ENCODE measurements around the gene C13orf46. TPM values are rescaled to one million over a fixed set of nuclear protein-coding genes. Genes with fewer than 3 reads are reported as not detected.

The C13orf46 gene
- total and polyA plus RNA-seq, 2 of the 8 experiments (the other 6 are each of a cell fraction or from before 2014, with no cell fraction given) = 0.23 to 0.28 TPM

- H3K14ac ChIP-seq (ENCODE audit: insufficient read length) = no peak overlapping the region
- no peak overlapping the region for H3K9ac ChIP-seq (replicated peaks in 1 of 4; ENCODE audit: extremely low read depth in 1 of 4, low read depth in 3 of 4, low read length in 3 of 4)
- no peak overlapping the region for H2BK12ac ChIP-seq (ENCODE audit: low read depth, low read length)
- no peaks in the 10 kb centered on the region for H3K36me3 ChIP-seq (ENCODE audit: control insufficient read depth in 2 of 4, insufficient read depth in 4 of 4, low read length in 3 of 4)
- no peak overlapping the region for H3K27ac ChIP-seq (ENCODE audit: low read depth, low read length)
- H4K5ac ChIP-seq (ENCODE audit: insufficient read length, low read depth, low read length) = no peak overlapping the region
- H3K4me1 ChIP-seq (replicated peaks in 1 of 4; ENCODE audit: control insufficient read depth in 3 of 4, insufficient read depth in 4 of 4, low read length in 3 of 4) = peaks cover 0 to 2% (median 0%) of the 10 kb centered on the region in 4 experiments; a peak in 1 of 7 replicates
- no peak for DNase-seq (ENCODE audit: low read depth in 1 of 2, low spot score in 2 of 2)
- H3K23me2 ChIP-seq (ENCODE audit: low read depth, low read length) = no peaks in the 10 kb centered on the region
- no peak overlapping the region for H2AK5ac ChIP-seq (ENCODE audit: low read depth, low read length)
- no peak overlapping the region for H3K18ac ChIP-seq (ENCODE audit: extremely low read depth, low read length)
- ChIA-PET CTCF (ENCODE audit: partially characterized antibody) (interaction anchor here (1.1 to 1.3 kb wide), 2 partner anchors 10 to 25 kb away, joined by 3 read pairs; no protein-coding TSS in a partner anchor), POLR2A (ENCODE audit: partially characterized antibody) (no interaction called here)
- H3K4me3 ChIP-seq (ENCODE audit: extremely low read depth in 1 of 4, insufficient read depth in 2 of 4, low read depth in 3 of 4, low read length in 4 of 4) = no peak overlapping the region
- no peaks in the 10 kb centered on the region for H3K79me2 ChIP-seq (ENCODE audit: control insufficient read depth in 1 of 2, insufficient read depth in 2 of 2, low read length in 2 of 2)
- no peak overlapping the region for H4K8ac ChIP-seq (ENCODE audit: extremely low read depth, insufficient read depth, low read length)
- H4K20me1 ChIP-seq (replicated peaks in 1 of 2; ENCODE audit: control insufficient read depth in 1 of 2, insufficient read depth in 2 of 2, low read length in 2 of 2) = no peaks in the 10 kb centered on the region
- no peak overlapping the region for H4K91ac ChIP-seq (replicated peaks; ENCODE audit: insufficient read length, low read length)
- no peak overlapping the region; a peak in 2 of 4 replicates for H3K4me2 ChIP-seq (ENCODE audit: insufficient read depth in 1 of 2, low read depth in 2 of 2, low read length in 2 of 2)
- H2BK5ac ChIP-seq (ENCODE audit: low read depth, low read length) = no peak overlapping the region
- H3K4ac ChIP-seq (replicated peaks; ENCODE audit: insufficient read length, low read depth, low read length) = no peak overlapping the region
- 0 out of 2 replicates have a peak overlapping the region, but pooled peaks have one; percentile 9 for H2AFZ ChIP-seq (ENCODE audit: low read length)
- no peak overlapping the region for H2BK20ac ChIP-seq (ENCODE audit: low read length)
- no peak overlapping the region for H2BK15ac ChIP-seq (ENCODE audit: low read length)
- no peaks in the 10 kb centered on the region; a peak in 1 of 7 replicates for H3K27me3 ChIP-seq (replicated peaks in 1 of 4; ENCODE audit: control insufficient read depth in 3 of 4, extremely low read depth in 1 of 4, insufficient read depth in 3 of 4, low read length in 3 of 4)
- no peaks in the 10 kb centered on the region; a peak in 1 of 4 replicates for H3K9me3 ChIP-seq (ENCODE audit: insufficient read depth in 2 of 2, low read depth in 1 of 2, low read length in 1 of 2)
- H3K23ac ChIP-seq (ENCODE audit: insufficient read length) = no peak overlapping the region
- H2BK120ac ChIP-seq (replicated peaks; ENCODE audit: low read depth, low read length) = no peak overlapping the region
- no peak for FAIRE-seq
- H3K56ac ChIP-seq (replicated peaks; ENCODE audit: insufficient read length, low read depth, low read length) = no peak overlapping the region
- H3K79me1 ChIP-seq (ENCODE audit: low read depth, low read length) = no peaks in the 10 kb centered on the region
- 85% methylated on average over 17 of the region's 17 CpGs; no CpG with 5 or more reads in 1 of the 2 experiments for WGBS, 2 experiments (ENCODE audit: extremely low coverage in 1 of 2, insufficient coverage in 1 of 2, insufficient read length in 1 of 2, insufficient replicate concordance in 2 of 2, low coverage in 1 of 2, low lambda C conversion rate in 2 of 2, missing lambda C conversion rate in 1 of 2)
- no peak for TF ChIP-seq RNF2 (IDR thresholded peaks at IDR 0.05; ENCODE audit: borderline replicate concordance, low read depth, low read length, missing control alignments, poor library complexity, severe bottlenecking)
- no peak for TF ChIP-seq RAD21 (IDR thresholded peaks at IDR 0.05 in 1 of 2, conservative IDR thresholded peaks at IDR 0.05 in 1 of 2; ENCODE audit: low read depth in 2 of 2, low read length in 2 of 2)
- no peak for TF ChIP-seq TEAD4 (IDR thresholded peaks at IDR 0.05; ENCODE audit: low read depth, low read length)
- TF ChIP-seq SP2 (IDR thresholded peaks at IDR 0.05; ENCODE audit: low read length) = no peak
- no peak for TF ChIP-seq JUN (IDR thresholded peaks at IDR 0.05; ENCODE audit: low read depth, low read length)
- TF ChIP-seq BACH1 (IDR thresholded peaks at IDR 0.05; ENCODE audit: low read length) = no peak
- no peak for TF ChIP-seq BRCA1 (IDR thresholded peaks at IDR 0.05; ENCODE audit: low read depth, low read length)
- TF ChIP-seq MAFK (IDR thresholded peaks at IDR 0.05; ENCODE audit: low read depth, low read length) = no peak
- TF ChIP-seq FOSL1 (IDR thresholded peaks at IDR 0.05; ENCODE audit: insufficient read depth, low read depth, low read length) = no peak
These were observed 66.0 kb downstream of the C13orf46 start for GRCh38 chr13:113907635-113908617.

All from H1 (cell line).